IPS-15b (cell line): ENCODE results near the gene EPHA1.
"Not testable (repeated sequence)": the region's sequence is repeated elsewhere in the genome, so short reads cannot be mapped to it uniquely, and the experiment has no call there.

ENCODE experiments used
- H3K27me3 ChIP-seq: one replicate; pipeline ENCODE4 v1.6.1; 2013; ENCODE audit warnings: low read length; ENCODE audit not compliant: control insufficient read depth, insufficient read depth
- H3K36me3 ChIP-seq: one replicate; pipeline ENCODE4 v1.6.1; 2013; ENCODE audit warnings: low read length; ENCODE audit not compliant: control insufficient read depth, insufficient read depth
- H3K4me1 ChIP-seq: one replicate; pipeline ENCODE4 v1.6.1; 2013; ENCODE audit warnings: mild to moderate bottlenecking, low read length; ENCODE audit not compliant: control insufficient read depth, insufficient read depth
- H3K4me3 ChIP-seq: one replicate; pipeline ENCODE4 v1.5.1; 2013; ENCODE audit warnings: low read depth, low read length
- H3K9ac ChIP-seq: one replicate; pipeline ENCODE4 v1.6.1; 2013; ENCODE audit warnings: low read depth, mild to moderate bottlenecking, low read length
- H3K9me3 ChIP-seq: one replicate; pipeline ENCODE4 v1.6.1; 2013; ENCODE audit warnings: mild to moderate bottlenecking, low read length; ENCODE audit not compliant: control insufficient read depth, insufficient read depth

The EPHA1 gene

GRCh38 chr7:143413123-143413522 is 4.5 kb upstream of the EPHA1 start:
- Histone ChIP-seq H3K9me3 (no peaks in the 10 kb centered on the region), H3K9ac (no peak overlapping the region), H3K4me3 (no peak overlapping the region), H3K36me3 (no peaks in the 10 kb centered on the region), H3K4me1 (peaks cover 22% of the 10 kb centered on the region), H3K27me3 (no peaks in the 10 kb centered on the region)

GRCh38 chr7:143411976-143412708 is 3.5 kb upstream of the EPHA1 start:
- Histone ChIP-seq H3K9ac (no peak overlapping the region), H3K4me1 (peaks cover 19% of the 10 kb centered on the region), H3K4me3 (no peak overlapping the region)

GRCh38 chr7:143410521-143411004 is 1.9 kb upstream of the EPHA1 start:
- Histone ChIP-seq H3K27me3 (no peaks in the 10 kb centered on the region), H3K4me3 (peak overlapping the region; percentile 23), H3K9ac (no peak overlapping the region), H3K9me3 (no peaks in the 10 kb centered on the region), H3K36me3 (no peaks in the 10 kb centered on the region), H3K4me1 (peaks cover 33% of the 10 kb centered on the region)

More at GRCh38 chr7:143411976-143412708, 3.5 kb upstream of the EPHA1 start:
- no peaks in the 10 kb centered on the region for H3K27me3 ChIP-seq
- H3K9me3 ChIP-seq = no peaks in the 10 kb centered on the region
- H3K36me3 ChIP-seq = no peaks in the 10 kb centered on the region

DNA sequence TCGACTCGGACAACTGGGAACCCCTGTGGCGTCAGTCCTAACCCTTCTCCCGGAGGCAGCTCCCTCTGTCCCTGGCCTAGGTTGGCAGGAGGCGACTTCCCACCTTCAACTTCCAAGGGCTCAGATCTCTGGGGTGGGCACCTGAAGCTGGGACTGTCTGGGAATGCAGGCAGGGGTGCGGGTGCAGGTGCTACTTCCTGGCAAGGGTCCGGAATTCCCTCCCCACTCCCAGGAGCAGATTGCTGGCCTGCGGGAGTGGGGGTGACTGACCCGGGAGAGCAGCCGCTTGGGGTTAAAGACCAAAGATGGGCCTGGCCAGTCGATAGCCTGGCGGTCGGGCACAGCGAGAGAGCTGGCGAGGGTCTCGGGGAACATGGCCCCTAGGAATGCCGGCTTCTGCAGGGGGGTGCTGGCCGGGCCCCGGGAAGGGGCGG is 387 bp downstream of the EPHA1 start:
- H3K4me1 ChIP-seq = peaks cover 38% of the 10 kb centered on the region
- no peaks in the 10 kb centered on the region for H3K36me3 ChIP-seq
- no peaks in the 10 kb centered on the region for H3K27me3 ChIP-seq
- peak overlapping the region; percentile 93 for H3K9ac ChIP-seq
- no peaks in the 10 kb centered on the region for H3K9me3 ChIP-seq
- H3K4me3 ChIP-seq = peak overlapping the region; percentile 95

GRCh38 chr7:143407287-143408251 is 1.1 kb downstream of the EPHA1 start:
- no peaks in the 10 kb centered on the region for H3K27me3 ChIP-seq
- H3K4me3 ChIP-seq = peak overlapping the region; percentile 95

GRCh38 chr7:143406002-143406357 is 2.7 kb downstream of the EPHA1 start:
- Histone ChIP-seq H3K9ac (no peak overlapping the region), H3K4me1 (peaks cover 32% of the 10 kb centered on the region), H3K4me3 (peak overlapping the region; percentile 28), H3K36me3 (peaks cover 5% of the 10 kb centered on the region), H3K9me3 (no peaks in the 10 kb centered on the region), H3K27me3 (no peaks in the 10 kb centered on the region)

More at GRCh38 chr7:143407287-143408251, 1.1 kb downstream of the EPHA1 start:
- peaks cover 38% of the 10 kb centered on the region for H3K4me1 ChIP-seq
- H3K36me3 ChIP-seq = no peaks in the 10 kb centered on the region
- H3K9me3 ChIP-seq = no peaks in the 10 kb centered on the region
- peak overlapping the region; percentile 93 for H3K9ac ChIP-seq

- Histone ChIP-seq H3K9ac (no peak overlapping the region), H3K4me1 (peaks cover 29% of the 10 kb centered on the region), H3K27me3 (no peaks in the 10 kb centered on the region), H3K4me3 (peak overlapping the region; percentile 28), H3K9me3 (no peaks in the 10 kb centered on the region), H3K36me3 (peaks cover 11% of the 10 kb centered on the region)
Observed at GRCh38 chr7:143405173-143406001, 3.3 kb downstream of the EPHA1 start.

GRCh38 chr7:143402233-143402632 is 6.4 kb downstream of the EPHA1 start:
- Histone ChIP-seq H3K36me3 (peaks cover 40% of the 10 kb centered on the region), H3K4me1 (peaks cover 19% of the 10 kb centered on the region)
- H3K9ac ChIP-seq, H3K27me3 ChIP-seq, H3K4me3 ChIP-seq, H3K9me3 ChIP-seq: not testable (repeated sequence)

DNA sequence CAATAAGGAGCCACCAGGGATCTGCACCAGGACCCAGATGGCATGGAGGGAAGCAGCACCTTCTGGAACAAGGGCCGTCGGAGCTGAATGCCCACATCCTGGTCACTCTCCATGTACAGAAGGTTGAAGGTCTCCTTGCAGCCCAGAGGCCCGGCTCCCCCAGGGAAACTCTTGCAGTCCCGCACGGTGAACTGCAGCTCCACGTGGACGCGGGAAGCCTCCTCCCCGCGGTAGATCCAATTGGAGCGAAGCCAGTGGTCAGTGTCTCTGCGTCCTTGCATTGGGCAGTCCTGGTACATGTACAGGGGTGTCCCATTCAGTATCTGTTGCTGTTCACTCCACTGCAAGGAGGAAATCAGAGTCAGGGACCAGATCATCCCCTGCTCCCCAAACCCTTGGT is 7.4 kb downstream of the EPHA1 start:
- Histone ChIP-seq H3K4me1 (peaks cover 10% of the 10 kb centered on the region), H3K4me3 (no peak overlapping the region), H3K27me3 (no peaks in the 10 kb centered on the region), H3K36me3 (peaks cover 49% of the 10 kb centered on the region), H3K9ac (no peak overlapping the region), H3K9me3 (no peaks in the 10 kb centered on the region)

DNA sequence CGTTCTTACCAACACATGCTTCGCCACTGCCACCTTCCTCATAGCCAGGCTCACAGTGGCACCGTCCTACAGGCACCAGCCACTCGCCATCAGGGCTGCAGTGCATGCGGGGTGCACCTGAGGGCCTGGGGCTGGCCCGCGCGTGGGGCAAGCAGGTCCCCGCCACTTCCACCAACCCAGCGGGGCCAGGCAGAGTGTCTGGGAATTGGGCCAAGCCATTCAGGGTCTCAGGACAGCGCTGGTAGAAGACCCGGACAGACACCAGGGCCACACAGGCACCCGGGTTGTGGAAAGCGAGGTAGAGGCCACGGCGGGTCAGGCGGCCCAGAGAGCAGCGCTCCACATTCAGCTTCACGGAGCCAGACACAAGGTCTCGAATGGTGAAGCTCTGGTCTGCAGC is 9.0 kb downstream of the EPHA1 start:
- no peaks in the 10 kb centered on the region for H3K9me3 ChIP-seq
- H3K36me3 ChIP-seq = peaks cover 66% of the 10 kb centered on the region
- no peaks in the 10 kb centered on the region for H3K4me1 ChIP-seq
- H3K9ac ChIP-seq = no peak overlapping the region
- no peak overlapping the region for H3K4me3 ChIP-seq
- no peaks in the 10 kb centered on the region for H3K27me3 ChIP-seq

DNA sequence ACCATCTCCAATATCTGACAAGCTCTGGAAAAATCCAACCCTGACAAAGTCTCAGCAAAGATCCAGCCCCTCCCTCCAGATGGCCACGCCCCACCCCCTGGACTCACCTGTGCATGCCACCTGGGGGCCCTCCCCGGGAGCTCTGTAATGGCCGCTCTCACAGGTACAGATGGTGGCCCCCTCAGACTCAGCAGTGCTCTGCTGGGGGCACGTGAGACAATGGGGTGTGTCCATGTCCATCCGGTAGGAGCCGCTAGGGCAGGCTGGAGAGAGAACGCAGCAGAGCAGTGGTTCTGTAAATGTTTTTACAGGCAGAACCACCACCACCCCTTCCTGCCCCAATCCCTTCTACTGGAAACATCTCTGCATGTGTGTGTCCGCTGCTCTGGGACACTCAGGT is 9.5 kb downstream of the EPHA1 start:
- Histone ChIP-seq H3K9ac (no peak overlapping the region), H3K36me3 (peaks cover 68% of the 10 kb centered on the region)

More for the DNA sequence above, 9.5 kb downstream of the EPHA1 start:
- H3K4me3 ChIP-seq = no peak overlapping the region
- no peaks in the 10 kb centered on the region for H3K4me1 ChIP-seq
- H3K9me3 ChIP-seq = no peaks in the 10 kb centered on the region
- H3K27me3 ChIP-seq = no peaks in the 10 kb centered on the region
